ENCODE measurements around the gene SRGAP3.
"Not testable (repeated sequence)": the region's sequence is repeated elsewhere in the genome, so short reads cannot be mapped to it uniquely, and the experiment has no call there.

Gene SRGAP3

DNA sequence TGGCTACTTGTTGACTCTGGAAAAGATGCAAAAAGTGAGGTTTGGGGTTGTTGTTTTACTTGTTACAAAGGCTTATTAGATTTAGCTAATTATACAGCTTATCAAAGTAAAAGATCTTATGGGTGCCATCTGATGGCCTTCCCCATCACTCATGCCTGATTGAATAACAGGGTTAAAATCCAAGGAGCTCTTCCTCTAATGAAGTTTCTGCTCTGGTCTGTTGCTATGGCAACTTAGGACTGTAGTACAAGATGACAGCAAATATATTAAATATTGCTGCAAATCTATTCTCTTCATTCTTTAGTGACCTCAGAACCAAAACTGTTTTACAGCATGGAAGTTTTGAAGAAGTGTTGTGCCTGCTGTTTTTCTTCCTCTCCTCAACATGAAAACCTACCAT is 45.6 kb upstream of the SRGAP3 start:
- no peak for TF ChIP-seq GLIS3 (CRISPR knock-in tag; IDR thresholded peaks at IDR 0.05)
- no peak for TF ChIP-seq ZNF565 (CRISPR knock-in tag; conservative IDR thresholded peaks at IDR 0.05; ENCODE audit: low read depth)
- TF ChIP-seq ISL1 (CRISPR knock-in tag; IDR thresholded peaks at IDR 0.05): no peak
- TF ChIP-seq, protein P1, sequence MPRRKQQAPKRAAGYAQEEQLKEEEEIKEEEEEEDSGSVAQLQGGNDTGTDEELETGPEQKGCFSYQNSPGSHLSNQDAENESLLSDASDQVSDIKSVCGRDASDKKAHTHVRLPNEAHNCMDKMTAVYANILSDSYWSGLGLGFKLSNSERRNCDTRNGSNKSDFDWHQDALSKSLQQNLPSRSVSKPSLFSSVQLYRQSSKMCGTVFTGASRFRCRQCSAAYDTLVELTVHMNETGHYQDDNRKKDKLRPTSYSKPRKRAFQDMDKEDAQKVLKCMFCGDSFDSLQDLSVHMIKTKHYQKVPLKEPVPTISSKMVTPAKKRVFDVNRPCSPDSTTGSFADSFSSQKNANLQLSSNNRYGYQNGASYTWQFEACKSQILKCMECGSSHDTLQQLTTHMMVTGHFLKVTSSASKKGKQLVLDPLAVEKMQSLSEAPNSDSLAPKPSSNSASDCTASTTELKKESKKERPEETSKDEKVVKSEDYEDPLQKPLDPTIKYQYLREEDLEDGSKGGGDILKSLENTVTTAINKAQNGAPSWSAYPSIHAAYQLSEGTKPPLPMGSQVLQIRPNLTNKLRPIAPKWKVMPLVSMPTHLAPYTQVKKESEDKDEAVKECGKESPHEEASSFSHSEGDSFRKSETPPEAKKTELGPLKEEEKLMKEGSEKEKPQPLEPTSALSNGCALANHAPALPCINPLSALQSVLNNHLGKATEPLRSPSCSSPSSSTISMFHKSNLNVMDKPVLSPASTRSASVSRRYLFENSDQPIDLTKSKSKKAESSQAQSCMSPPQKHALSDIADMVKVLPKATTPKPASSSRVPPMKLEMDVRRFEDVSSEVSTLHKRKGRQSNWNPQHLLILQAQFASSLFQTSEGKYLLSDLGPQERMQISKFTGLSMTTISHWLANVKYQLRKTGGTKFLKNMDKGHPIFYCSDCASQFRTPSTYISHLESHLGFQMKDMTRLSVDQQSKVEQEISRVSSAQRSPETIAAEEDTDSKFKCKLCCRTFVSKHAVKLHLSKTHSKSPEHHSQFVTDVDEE (CRISPR knock-in tag; IDR thresholded peaks at IDR 0.05): no peak
- no peak for TF ChIP-seq ZFP3 (CRISPR knock-in tag; IDR thresholded peaks at IDR 0.05)
- no peak for TF ChIP-seq ZNF8 (CRISPR knock-in tag; IDR thresholded peaks at IDR 0.05)
- no peak for TF ChIP-seq ZC3H10 (CRISPR knock-in tag; IDR thresholded peaks at IDR 0.05)
- TF ChIP-seq ZFP30 (CRISPR knock-in tag; IDR thresholded peaks at IDR 0.05): no peak
- no peak for TF ChIP-seq BACH2 (CRISPR knock-in tag; IDR thresholded peaks at IDR 0.05; ENCODE audit: borderline replicate concordance)
- ATAC-seq: no peak

DNA sequence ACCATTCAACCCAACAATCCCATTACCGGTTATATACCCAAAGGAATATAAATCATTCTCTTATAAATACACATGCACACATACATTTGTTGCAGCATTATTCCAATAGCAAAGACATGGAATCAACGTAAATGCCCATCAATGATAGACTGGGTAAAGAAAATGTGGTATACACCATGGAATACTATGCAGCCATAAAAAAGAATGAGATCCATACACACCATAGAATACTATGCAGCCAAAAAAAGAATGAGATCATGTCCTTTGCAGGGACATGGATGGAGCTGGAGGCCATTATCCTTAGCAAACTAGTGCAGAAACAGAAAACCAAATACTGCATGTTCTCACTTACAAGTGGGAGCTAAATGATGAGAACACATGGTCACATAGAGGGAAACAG is 44.5 kb upstream of the SRGAP3 start:
- not testable (repeated sequence) for ATAC-seq

DNA sequence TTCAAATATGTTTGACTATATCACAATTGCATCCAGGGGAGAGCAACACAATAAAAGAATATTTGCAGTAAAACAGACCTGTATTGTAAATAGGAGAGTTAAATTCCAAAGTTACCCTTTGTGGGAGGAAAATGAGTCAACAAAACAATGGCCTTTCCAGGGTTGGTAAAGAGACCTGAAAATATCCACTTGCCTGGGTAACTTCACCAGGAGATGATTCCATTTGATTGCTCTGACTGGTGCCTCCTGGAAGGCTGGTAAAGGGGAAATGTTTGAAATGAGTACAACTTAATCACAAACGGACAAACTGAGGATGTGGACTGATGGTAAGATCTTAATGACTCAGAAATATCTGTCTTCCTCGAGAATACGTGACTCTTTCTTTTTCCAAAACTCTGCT is 43.6 kb upstream of the SRGAP3 start:
- TF ChIP-seq ZNF8 (CRISPR knock-in tag; IDR thresholded peaks at IDR 0.05): no peak
- no peak for TF ChIP-seq BACH2 (CRISPR knock-in tag; IDR thresholded peaks at IDR 0.05; ENCODE audit: borderline replicate concordance)
- TF ChIP-seq ARNTL (CRISPR knock-in tag; IDR thresholded peaks at IDR 0.05; ENCODE audit: borderline replicate concordance, low read depth): no peak
- TF ChIP-seq CSDC2 (CRISPR knock-in tag; IDR thresholded peaks at IDR 0.05): no peak
- TF ChIP-seq, protein P1 (CRISPR knock-in tag; IDR thresholded peaks at IDR 0.05): no peak
- no peak for TF ChIP-seq GLIS3 (CRISPR knock-in tag; IDR thresholded peaks at IDR 0.05)
- no peak for TF ChIP-seq RARB (CRISPR knock-in tag; IDR thresholded peaks at IDR 0.05)
- no peak for TF ChIP-seq ZC3H10 (CRISPR knock-in tag; IDR thresholded peaks at IDR 0.05)
- no peak for TF ChIP-seq ESRRG (CRISPR knock-in tag; IDR thresholded peaks at IDR 0.05)
- TF ChIP-seq, protein P2, sequence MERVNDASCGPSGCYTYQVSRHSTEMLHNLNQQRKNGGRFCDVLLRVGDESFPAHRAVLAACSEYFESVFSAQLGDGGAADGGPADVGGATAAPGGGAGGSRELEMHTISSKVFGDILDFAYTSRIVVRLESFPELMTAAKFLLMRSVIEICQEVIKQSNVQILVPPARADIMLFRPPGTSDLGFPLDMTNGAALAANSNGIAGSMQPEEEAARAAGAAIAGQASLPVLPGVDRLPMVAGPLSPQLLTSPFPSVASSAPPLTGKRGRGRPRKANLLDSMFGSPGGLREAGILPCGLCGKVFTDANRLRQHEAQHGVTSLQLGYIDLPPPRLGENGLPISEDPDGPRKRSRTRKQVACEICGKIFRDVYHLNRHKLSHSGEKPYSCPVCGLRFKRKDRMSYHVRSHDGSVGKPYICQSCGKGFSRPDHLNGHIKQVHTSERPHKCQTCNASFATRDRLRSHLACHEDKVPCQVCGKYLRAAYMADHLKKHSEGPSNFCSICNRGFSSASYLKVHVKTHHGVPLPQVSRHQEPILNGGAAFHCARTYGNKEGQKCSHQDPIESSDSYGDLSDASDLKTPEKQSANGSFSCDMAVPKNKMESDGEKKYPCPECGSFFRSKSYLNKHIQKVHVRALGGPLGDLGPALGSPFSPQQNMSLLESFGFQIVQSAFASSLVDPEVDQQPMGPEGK (CRISPR knock-in tag; IDR thresholded peaks at IDR 0.05; ENCODE audit: borderline replicate concordance): no peak
- TF ChIP-seq SNAI2 (CRISPR knock-in tag; IDR thresholded peaks at IDR 0.05): no peak
- no peak for ATAC-seq

DNA sequence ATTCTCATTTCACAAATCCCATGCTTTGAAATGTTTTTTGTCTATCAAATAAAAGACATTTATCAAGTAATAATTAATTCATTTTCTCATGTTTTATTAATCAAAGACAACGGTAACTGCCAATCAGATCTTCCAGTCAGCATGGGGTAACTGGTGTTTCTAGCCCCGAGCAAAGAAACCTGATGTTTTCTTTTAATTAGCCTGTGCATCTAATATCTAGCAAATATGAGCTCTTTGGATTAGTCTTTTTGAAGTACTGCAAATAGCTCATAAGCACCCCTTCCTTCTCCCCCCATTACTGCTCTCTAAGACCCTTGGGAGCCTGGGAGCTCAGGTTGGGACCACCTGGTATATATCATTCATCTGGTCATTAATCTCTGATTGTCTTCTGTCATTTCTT is 43.1 kb upstream of the SRGAP3 start:
- ATAC-seq: no peak
- TF ChIP-seq TCF4 (CRISPR knock-in tag; IDR thresholded peaks at IDR 0.05; ENCODE audit: borderline replicate concordance) (no peak), ZC3H10 (CRISPR knock-in tag; IDR thresholded peaks at IDR 0.05) (no peak), CSDC2 (CRISPR knock-in tag; IDR thresholded peaks at IDR 0.05) (no peak), ARNTL (CRISPR knock-in tag; IDR thresholded peaks at IDR 0.05; ENCODE audit: borderline replicate concordance, low read depth) (no peak), ZNF8 (CRISPR knock-in tag; IDR thresholded peaks at IDR 0.05) (no peak), ZFP30 (CRISPR knock-in tag; IDR thresholded peaks at IDR 0.05) (no peak), BACH2 (CRISPR knock-in tag; IDR thresholded peaks at IDR 0.05; ENCODE audit: borderline replicate concordance) (no peak)
- TF ChIP-seq, protein P2 (CRISPR knock-in tag; IDR thresholded peaks at IDR 0.05; ENCODE audit: borderline replicate concordance): no peak
